Measurements from ENCODE around the gene COL4A1.
A peak's percentile ranks its signal among the peaks of the same experiment; 100 is the strongest.

COL4A1 gene

DNA sequence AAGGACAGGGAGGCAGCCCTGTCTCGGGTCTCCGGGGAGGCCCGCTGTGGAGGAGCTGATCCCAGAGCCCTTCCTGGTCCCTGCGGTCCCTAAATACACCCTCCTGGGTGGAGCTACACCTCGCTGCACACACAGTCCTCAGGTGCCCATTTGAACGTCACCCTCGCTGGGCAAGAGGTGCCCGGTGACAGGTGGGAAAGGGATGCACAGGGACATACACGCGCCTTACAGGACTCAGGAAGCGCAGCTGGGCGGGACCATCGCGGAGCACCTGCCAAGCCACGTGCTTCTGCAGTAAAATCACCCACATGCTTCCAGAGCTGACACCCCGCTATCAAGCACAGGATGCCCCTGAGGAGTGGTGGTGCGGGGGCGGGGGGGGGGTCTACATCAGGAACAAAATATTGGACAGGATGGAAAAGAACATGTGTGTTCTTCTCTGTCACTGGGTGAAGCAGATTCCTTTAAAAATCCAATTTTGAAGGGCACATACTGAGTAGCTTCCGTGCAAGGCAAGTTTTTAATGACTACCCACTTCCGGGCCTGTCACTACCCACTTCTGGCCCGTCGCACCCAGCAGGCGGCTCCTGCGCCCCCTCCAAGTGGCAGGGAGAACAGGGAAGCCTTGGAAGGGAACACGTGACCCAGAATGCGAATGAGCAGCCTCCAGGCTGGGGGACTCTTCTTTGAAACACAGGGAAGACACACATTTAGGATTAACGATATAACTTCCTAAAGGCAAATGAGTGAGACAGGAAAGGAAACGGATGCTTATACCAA is 78.9 kb downstream of the COL4A1 start:
- Histone ChIP-seq H3K4me1 (ENCODE audit: control insufficient read depth, insufficient read depth, low read length) (peaks cover 31% of the 10 kb centered on the region), H3K9me3 (ENCODE audit: control insufficient read depth in 2 of 2, low read length in 2 of 2) (no peaks in the 10 kb centered on the region), H3K4me3 (ENCODE audit: low read length in 2 of 2) (no peak overlapping the region), H3K27ac (ENCODE audit: low read length) (peak overlapping the region; percentile 49), H3K36me3 (ENCODE audit: control insufficient read depth in 2 of 2, insufficient read depth in 2 of 2, low read length in 2 of 2) (peaks cover 3 to 6% of the 10 kb centered on the region in 2 donors), H3K9ac (ENCODE audit: low read length in 2 of 2) (no peak overlapping the region), H3K27me3 (ENCODE audit: control insufficient read depth in 1 of 2, insufficient read depth in 2 of 2, low read length in 2 of 2) (no peaks in the 10 kb centered on the region)

DNA sequence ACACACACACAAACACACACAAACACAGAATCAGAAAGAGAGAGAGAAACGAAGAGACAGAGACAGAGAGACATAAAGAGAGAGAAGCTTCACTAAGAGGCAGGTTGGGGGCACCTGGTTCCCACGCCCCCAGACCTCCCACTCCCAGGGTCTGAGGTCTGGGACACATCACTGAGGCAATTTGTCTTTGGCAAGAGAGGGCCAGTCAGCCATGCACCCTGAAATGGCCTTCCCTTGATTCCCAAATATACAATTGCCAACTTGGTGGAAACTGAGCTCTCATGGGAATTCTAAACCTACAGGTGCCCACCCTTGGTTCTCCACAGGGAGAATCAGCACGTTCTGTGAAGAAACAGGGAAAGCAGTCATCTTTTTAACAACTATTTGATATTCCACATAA is 79.5 kb downstream of the COL4A1 start:
- Histone ChIP-seq H3K9me3 (ENCODE audit: control insufficient read depth in 2 of 2, low read length in 2 of 2) (no peaks in the 10 kb centered on the region), H3K4me3 (ENCODE audit: low read length in 2 of 2) (no peak overlapping the region), H3K9ac (ENCODE audit: low read length in 2 of 2) (no peak overlapping the region), H3K4me1 (ENCODE audit: control insufficient read depth, insufficient read depth, low read length) (peaks cover 24% of the 10 kb centered on the region), H3K27ac (ENCODE audit: low read length) (peak overlapping the region; percentile 49), H3K27me3 (ENCODE audit: control insufficient read depth in 1 of 2, insufficient read depth in 2 of 2, low read length in 2 of 2) (no peaks in the 10 kb centered on the region), H3K36me3 (ENCODE audit: control insufficient read depth in 2 of 2, insufficient read depth in 2 of 2, low read length in 2 of 2) (peaks cover 3 to 6% of the 10 kb centered on the region in 2 donors)

DNA sequence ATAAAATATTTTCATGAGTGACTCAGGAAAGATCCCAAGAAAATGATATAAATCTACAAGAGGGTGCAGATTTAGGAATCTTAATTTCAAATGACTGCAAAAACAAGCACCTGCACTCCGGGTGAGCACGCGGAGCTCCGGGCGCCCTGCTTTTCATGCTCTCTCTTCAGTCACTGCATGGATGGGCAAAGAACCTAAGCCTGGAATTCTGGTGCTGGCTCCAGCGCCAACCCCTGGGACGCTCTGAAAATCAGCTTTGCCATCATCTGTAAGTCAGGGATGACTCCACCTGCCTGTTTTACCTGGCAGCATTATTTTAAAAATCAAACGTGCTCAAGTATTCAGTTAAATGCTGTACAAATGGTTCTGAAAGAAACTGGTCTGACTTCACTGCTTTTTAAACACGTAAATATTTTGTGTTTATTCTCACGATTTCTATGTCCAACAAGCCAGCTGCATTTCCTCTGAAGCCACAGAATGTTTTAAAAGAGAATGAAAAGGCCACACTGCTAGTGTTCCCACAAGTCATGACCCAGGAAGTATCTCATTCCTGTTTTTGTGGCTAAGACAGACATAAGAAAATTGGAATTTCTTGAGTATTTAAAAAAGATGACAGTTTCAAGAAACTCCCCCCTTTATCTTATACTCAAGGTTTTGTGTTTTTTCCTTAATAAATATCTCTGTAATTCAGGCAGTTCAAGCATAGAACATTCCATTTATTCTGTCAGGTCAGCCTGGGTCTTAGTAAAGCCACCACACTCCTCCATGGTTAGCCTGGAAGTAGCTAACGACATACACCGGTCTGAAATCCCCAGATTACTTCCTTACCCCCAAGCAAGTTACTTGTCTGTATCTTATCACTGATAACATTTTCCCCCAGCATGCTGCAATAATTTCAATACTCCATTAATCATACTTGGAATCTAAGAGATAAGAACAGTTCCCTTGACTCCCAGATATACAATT is 81.1 kb downstream of the COL4A1 start:
- peak overlapping the region; percentile 46 for H3K27ac ChIP-seq (ENCODE audit: low read length)
- H3K4me3 ChIP-seq (ENCODE audit: low read length in 2 of 2) = no peak overlapping the region
- no peak overlapping the region for H3K9ac ChIP-seq (ENCODE audit: low read length in 2 of 2)

GRCh38 chr13:110225003-110225402 is 82.0 kb downstream of the COL4A1 start:
- Histone ChIP-seq H3K27ac (ENCODE audit: low read length) (no peak overlapping the region), H3K36me3 (ENCODE audit: control insufficient read depth in 2 of 2, insufficient read depth in 2 of 2, low read length in 2 of 2) (peaks cover under 1 to 1% of the 10 kb centered on the region in 2 donors), H3K4me3 (ENCODE audit: low read length in 2 of 2) (no peak overlapping the region), H3K9me3 (ENCODE audit: control insufficient read depth in 2 of 2, low read length in 2 of 2) (no peaks in the 10 kb centered on the region), H3K4me1 (ENCODE audit: control insufficient read depth, insufficient read depth, low read length) (peaks cover 32% of the 10 kb centered on the region), H3K27me3 (ENCODE audit: control insufficient read depth in 1 of 2, insufficient read depth in 2 of 2, low read length in 2 of 2) (no peaks in the 10 kb centered on the region), H3K9ac (ENCODE audit: low read length in 2 of 2) (no peak overlapping the region)

More for the DNA sequence above, 81.1 kb downstream of the COL4A1 start:
- Histone ChIP-seq H3K9me3 (ENCODE audit: control insufficient read depth in 2 of 2, low read length in 2 of 2) (no peaks in the 10 kb centered on the region), H3K27me3 (ENCODE audit: control insufficient read depth in 1 of 2, insufficient read depth in 2 of 2, low read length in 2 of 2) (no peaks in the 10 kb centered on the region), H3K36me3 (ENCODE audit: control insufficient read depth in 2 of 2, insufficient read depth in 2 of 2, low read length in 2 of 2) (peaks cover 3 to 4% of the 10 kb centered on the region in 2 donors), H3K4me1 (ENCODE audit: control insufficient read depth, insufficient read depth, low read length) (peaks cover 26% of the 10 kb centered on the region)

GRCh38 chr13:110224519-110224918 is 82.4 kb downstream of the COL4A1 start:
- no peak overlapping the region for H3K9ac ChIP-seq (ENCODE audit: low read length in 2 of 2)
- no peak overlapping the region for H3K27ac ChIP-seq (ENCODE audit: low read length)

DNA sequence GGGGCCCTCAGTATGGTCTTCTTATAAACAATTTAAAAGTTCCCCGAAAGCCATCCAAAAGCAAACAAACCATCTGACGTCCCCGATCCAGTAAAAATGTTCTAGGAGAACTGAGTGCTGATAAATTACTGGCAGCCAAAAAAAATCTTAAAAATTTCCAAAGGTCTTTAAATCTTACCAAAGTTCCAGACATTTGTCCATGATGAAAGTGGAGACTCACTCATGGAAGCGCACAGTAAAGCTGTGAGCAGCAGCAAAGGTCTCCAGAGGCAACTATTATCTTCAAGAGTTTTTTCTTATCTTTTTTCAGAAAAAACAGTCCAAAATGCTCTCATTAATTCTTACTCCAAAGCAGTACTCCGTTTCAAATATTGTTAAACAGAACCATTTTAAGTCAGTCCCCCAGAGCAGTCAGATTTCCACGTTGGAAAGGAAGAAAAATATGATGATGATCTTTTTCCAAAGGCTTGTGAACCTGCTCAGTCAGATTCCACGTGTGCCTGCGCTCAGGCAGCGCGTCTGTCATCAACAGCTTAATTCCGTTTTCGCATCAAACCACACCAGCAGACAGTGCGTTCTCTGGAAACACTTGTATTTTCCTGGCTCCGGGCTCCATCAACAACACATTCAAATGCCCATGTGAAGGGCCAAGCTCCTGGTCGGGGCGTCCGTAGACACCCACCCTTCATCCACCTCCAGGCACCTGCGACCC is 85.4 kb downstream of the COL4A1 start:
- Histone ChIP-seq H3K4me1 (ENCODE audit: control insufficient read depth, insufficient read depth, low read length) (peaks cover 43% of the 10 kb centered on the region), H3K27ac (ENCODE audit: low read length) (peak overlapping the region; percentile 88), H3K36me3 (ENCODE audit: control insufficient read depth in 2 of 2, insufficient read depth in 2 of 2, low read length in 2 of 2) (peaks cover 0 to 2% of the 10 kb centered on the region in 2 donors), H3K27me3 (ENCODE audit: control insufficient read depth in 1 of 2, insufficient read depth in 2 of 2, low read length in 2 of 2) (no peaks in the 10 kb centered on the region), H3K4me3 (ENCODE audit: low read length in 2 of 2) (peak overlapping the region in 1 of 2 donors; percentile 52), H3K9me3 (ENCODE audit: control insufficient read depth in 2 of 2, low read length in 2 of 2) (no peaks in the 10 kb centered on the region), H3K9ac (ENCODE audit: low read length in 2 of 2) (peak overlapping the region; percentile 42 to 43)

More at GRCh38 chr13:110224519-110224918, 82.4 kb downstream of the COL4A1 start:
- Histone ChIP-seq H3K4me3 (ENCODE audit: low read length in 2 of 2) (no peak overlapping the region), H3K9me3 (ENCODE audit: control insufficient read depth in 2 of 2, low read length in 2 of 2) (no peaks in the 10 kb centered on the region), H3K4me1 (ENCODE audit: control insufficient read depth, insufficient read depth, low read length) (peaks cover 32% of the 10 kb centered on the region), H3K36me3 (ENCODE audit: control insufficient read depth in 2 of 2, insufficient read depth in 2 of 2, low read length in 2 of 2) (no peaks in the 10 kb centered on the region), H3K27me3 (ENCODE audit: control insufficient read depth in 1 of 2, insufficient read depth in 2 of 2, low read length in 2 of 2) (no peaks in the 10 kb centered on the region)

DNA sequence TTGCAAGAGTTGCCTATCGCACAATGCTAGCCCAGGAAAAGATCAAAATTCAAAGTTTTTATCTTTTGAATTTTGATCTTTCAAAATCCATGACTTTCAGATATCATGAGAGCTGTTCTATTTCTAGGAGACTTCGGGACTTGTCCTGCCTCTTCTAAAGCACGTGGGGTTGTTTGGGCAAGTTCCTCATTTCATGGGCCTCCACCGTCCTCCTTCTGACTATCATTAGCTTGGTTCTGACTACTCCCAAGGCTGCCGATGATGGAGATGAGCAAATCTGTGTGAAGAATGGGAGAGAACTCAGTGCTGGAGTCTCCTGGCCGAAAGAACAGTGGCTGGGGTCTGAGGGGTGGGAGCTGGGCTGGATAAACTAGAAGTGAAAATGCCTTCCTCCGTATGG is 86.5 kb downstream of the COL4A1 start:
- Histone ChIP-seq H3K27me3 (ENCODE audit: control insufficient read depth in 1 of 2, insufficient read depth in 2 of 2, low read length in 2 of 2) (no peaks in the 10 kb centered on the region), H3K27ac (ENCODE audit: low read length) (peak overlapping the region; percentile 88), H3K4me3 (ENCODE audit: low read length in 2 of 2) (no peak overlapping the region), H3K4me1 (ENCODE audit: control insufficient read depth, insufficient read depth, low read length) (peaks cover 50% of the 10 kb centered on the region), H3K36me3 (ENCODE audit: control insufficient read depth in 2 of 2, insufficient read depth in 2 of 2, low read length in 2 of 2) (peaks cover 0 to 2% of the 10 kb centered on the region in 2 donors), H3K9ac (ENCODE audit: low read length in 2 of 2) (no peak overlapping the region), H3K9me3 (ENCODE audit: control insufficient read depth in 2 of 2, low read length in 2 of 2) (no peaks in the 10 kb centered on the region)

- H3K27ac ChIP-seq (ENCODE audit: low read length) = peak overlapping the region; percentile 58
- H3K36me3 ChIP-seq (ENCODE audit: control insufficient read depth in 2 of 2, insufficient read depth in 2 of 2, low read length in 2 of 2) = peaks cover 2 to 4% of the 10 kb centered on the region in 2 donors
- peak overlapping the region in 1 of 2 donors; percentile 2 for H3K9ac ChIP-seq (ENCODE audit: low read length in 2 of 2)
- no peaks in the 10 kb centered on the region for H3K9me3 ChIP-seq (ENCODE audit: control insufficient read depth in 2 of 2, low read length in 2 of 2)
- H3K27me3 ChIP-seq (ENCODE audit: control insufficient read depth in 1 of 2, insufficient read depth in 2 of 2, low read length in 2 of 2) = no peaks in the 10 kb centered on the region
- H3K4me3 ChIP-seq (ENCODE audit: low read length in 2 of 2) = no peak overlapping the region
- H3K4me1 ChIP-seq (ENCODE audit: control insufficient read depth, insufficient read depth, low read length) = peaks cover 61% of the 10 kb centered on the region
Observed at GRCh38 chr13:110218581-110219201, 88.3 kb downstream of the COL4A1 start.

DNA sequence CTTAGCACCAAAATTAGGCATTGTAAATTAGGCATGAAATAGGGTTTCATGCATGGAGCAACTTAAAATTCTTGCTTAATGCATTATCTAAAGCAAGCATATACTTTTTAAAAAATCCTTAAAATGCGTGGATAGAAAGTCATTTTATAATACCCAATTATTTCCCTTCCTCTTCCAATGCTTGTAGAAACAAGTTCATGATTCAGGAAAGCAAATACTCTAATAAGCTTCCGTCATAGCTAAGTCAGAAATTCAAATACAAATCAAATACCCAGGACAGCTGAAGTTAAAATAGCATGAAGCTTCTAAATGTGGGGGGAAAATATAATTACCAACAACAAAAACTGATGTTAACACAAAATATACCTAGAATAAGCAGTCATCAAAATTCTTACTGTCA is 89.1 kb downstream of the COL4A1 start:
- H3K9me3 ChIP-seq (ENCODE audit: control insufficient read depth in 2 of 2, low read length in 2 of 2) = no peaks in the 10 kb centered on the region
- no peak overlapping the region for H3K9ac ChIP-seq (ENCODE audit: low read length in 2 of 2)
- no peak overlapping the region for H3K4me3 ChIP-seq (ENCODE audit: low read length in 2 of 2)
- peak overlapping the region; percentile 83 for H3K27ac ChIP-seq (ENCODE audit: low read length)
- no peaks in the 10 kb centered on the region for H3K27me3 ChIP-seq (ENCODE audit: control insufficient read depth in 1 of 2, insufficient read depth in 2 of 2, low read length in 2 of 2)
- peaks cover 61% of the 10 kb centered on the region for H3K4me1 ChIP-seq (ENCODE audit: control insufficient read depth, insufficient read depth, low read length)
- H3K36me3 ChIP-seq (ENCODE audit: control insufficient read depth in 2 of 2, insufficient read depth in 2 of 2, low read length in 2 of 2) = peaks cover 9 to 11% of the 10 kb centered on the region in 2 donors

GRCh38 chr13:110217085-110217484 is 89.9 kb downstream of the COL4A1 start:
- Histone ChIP-seq H3K27ac (ENCODE audit: low read length) (peak overlapping the region; percentile 83), H3K27me3 (ENCODE audit: control insufficient read depth in 1 of 2, insufficient read depth in 2 of 2, low read length in 2 of 2) (no peaks in the 10 kb centered on the region), H3K9me3 (ENCODE audit: control insufficient read depth in 2 of 2, low read length in 2 of 2) (no peaks in the 10 kb centered on the region), H3K4me3 (ENCODE audit: low read length in 2 of 2) (peak overlapping the region in 1 of 2 donors; percentile 15), H3K36me3 (ENCODE audit: control insufficient read depth in 2 of 2, insufficient read depth in 2 of 2, low read length in 2 of 2) (peaks cover 17 to 18% of the 10 kb centered on the region in 2 donors), H3K4me1 (ENCODE audit: control insufficient read depth, insufficient read depth, low read length) (peaks cover 59% of the 10 kb centered on the region), H3K9ac (ENCODE audit: low read length in 2 of 2) (no peak overlapping the region)
